ENCODE results near the gene AMIGO3. TPM values are rescaled to one million over a fixed set of nuclear protein-coding genes. Genes with fewer than 3 reads are reported as not detected.

The AMIGO3 gene
- polyA plus RNA-seq, 1 donor (not counting 4 experiments of a cell fraction or from before 2014, with no cell fraction given): 0.03 TPM

DNA sequence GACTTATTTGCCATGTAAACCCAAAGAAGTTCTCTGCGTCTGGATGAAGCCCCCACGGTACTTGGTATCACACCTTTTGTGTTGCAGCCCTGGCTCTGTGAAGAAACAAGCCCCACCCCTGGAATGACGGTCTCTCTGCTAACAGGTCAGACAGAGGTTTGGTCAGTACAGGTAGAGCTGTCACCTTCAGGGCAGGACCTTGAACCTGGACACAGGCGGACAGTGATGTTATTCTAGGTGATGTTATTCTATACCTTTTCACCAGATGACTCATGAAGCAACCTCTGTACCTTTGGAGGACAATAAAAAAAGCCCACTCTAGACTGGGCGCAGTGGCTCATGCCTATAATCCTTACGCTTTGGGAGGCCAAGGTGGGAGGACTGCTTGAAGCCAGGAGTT lies 15.3 kb upstream of the AMIGO3 start:
- Histone ChIP-seq H3K4me2 (ENCODE audit: control insufficient read depth, extremely low read depth, insufficient read depth, low read depth, low read length) (no peak overlapping the region), H3K9me3 (ENCODE audit: control insufficient read depth, low read depth, low read length) (no peaks in the 10 kb centered on the region), H2AFZ (ENCODE audit: control insufficient read depth, low read length) (no peak overlapping the region), H3K4me1 (ENCODE audit: control insufficient read depth, extremely low read depth, insufficient read depth, low read length) (no peaks in the 10 kb centered on the region), H3K9ac (ENCODE audit: control insufficient read depth, extremely low read depth, insufficient read depth, low read length) (no peak overlapping the region), H4K20me1 (ENCODE audit: control insufficient read depth, extremely low read depth, insufficient read depth, low read length) (no peaks in the 10 kb centered on the region), H3K9me1 (ENCODE audit: control insufficient read depth, extremely low read depth, insufficient read depth, low read length) (no peaks in the 10 kb centered on the region), H3K79me2 (ENCODE audit: control insufficient read depth, insufficient read depth, low read length) (no peaks in the 10 kb centered on the region), H3K4me3 (ENCODE audit: control insufficient read depth in 2 of 3, extremely low read depth in 1 of 3, insufficient read depth in 2 of 3, low read depth in 1 of 3, low read length in 3 of 3) (no peak overlapping the region), H3K36me3 (ENCODE audit: control insufficient read depth in 2 of 2, extremely low read depth in 1 of 2, insufficient read depth in 2 of 2, low read length in 2 of 2) (peaks cover 13 to 22% of the 10 kb centered on the region in 2 experiments), H3K27ac (ENCODE audit: control insufficient read depth, insufficient read depth, low read length) (no peak overlapping the region), H3K27me3 (ENCODE audit: control insufficient read depth, extremely low read depth, insufficient read depth, low read length) (no peaks in the 10 kb centered on the region)
- no peak for FAIRE-seq
- no peak for DNase-seq (ENCODE audit: low read depth, low spot score)
- TF ChIP-seq, protein P1, sequence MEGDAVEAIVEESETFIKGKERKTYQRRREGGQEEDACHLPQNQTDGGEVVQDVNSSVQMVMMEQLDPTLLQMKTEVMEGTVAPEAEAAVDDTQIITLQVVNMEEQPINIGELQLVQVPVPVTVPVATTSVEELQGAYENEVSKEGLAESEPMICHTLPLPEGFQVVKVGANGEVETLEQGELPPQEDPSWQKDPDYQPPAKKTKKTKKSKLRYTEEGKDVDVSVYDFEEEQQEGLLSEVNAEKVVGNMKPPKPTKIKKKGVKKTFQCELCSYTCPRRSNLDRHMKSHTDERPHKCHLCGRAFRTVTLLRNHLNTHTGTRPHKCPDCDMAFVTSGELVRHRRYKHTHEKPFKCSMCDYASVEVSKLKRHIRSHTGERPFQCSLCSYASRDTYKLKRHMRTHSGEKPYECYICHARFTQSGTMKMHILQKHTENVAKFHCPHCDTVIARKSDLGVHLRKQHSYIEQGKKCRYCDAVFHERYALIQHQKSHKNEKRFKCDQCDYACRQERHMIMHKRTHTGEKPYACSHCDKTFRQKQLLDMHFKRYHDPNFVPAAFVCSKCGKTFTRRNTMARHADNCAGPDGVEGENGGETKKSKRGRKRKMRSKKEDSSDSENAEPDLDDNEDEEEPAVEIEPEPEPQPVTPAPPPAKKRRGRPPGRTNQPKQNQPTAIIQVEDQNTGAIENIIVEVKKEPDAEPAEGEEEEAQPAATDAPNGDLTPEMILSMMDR (optimal IDR thresholded peaks at IDR 0.05 in 1 of 3, IDR thresholded peaks at IDR 0.05 in 1 of 3, conservative IDR thresholded peaks at IDR 0.05 in 1 of 3; ENCODE audit: extremely low read depth in 1 of 3, insufficient read depth in 2 of 3, low read length in 3 of 3): no peak
- TF ChIP-seq EZH2 (IDR thresholded peaks at IDR 0.05; ENCODE audit: low read length): no peak
- dilution Hi-C loops (cut with MboI; ENCODE audit: extremely low pct_ligation_motif_present, low sequenced_read_pairs): loop anchor here (25.0 kb wide), 1 partner anchor 128 kb away; the partner anchor contains the start of genes CAMKV and TRAIP

DNA sequence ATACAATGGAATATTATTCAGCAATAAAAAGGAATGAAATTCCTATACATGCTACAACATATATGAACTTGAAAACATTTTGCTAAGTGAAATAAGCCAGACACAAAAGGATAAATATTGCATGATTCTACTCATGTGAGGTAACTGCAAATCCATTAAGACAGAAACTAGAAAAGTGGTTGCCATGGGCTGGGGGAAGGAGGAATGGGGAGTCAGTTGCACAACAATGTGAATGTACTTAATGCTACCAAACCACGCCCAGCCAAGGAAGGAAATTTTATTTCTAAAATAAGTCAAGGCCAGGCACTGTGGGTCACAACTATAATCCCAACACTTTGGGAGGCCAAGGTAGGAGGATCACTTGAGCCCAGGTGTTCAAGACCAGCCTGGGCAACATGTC lies 14.1 kb upstream of the AMIGO3 start:
- no peaks in the 10 kb centered on the region for H3K4me1 ChIP-seq (ENCODE audit: control insufficient read depth, extremely low read depth, insufficient read depth, low read length)
- no peak overlapping the region for H3K9ac ChIP-seq (ENCODE audit: control insufficient read depth, extremely low read depth, insufficient read depth, low read length)
- H3K36me3 ChIP-seq (ENCODE audit: control insufficient read depth in 2 of 2, extremely low read depth in 1 of 2, insufficient read depth in 2 of 2, low read length in 2 of 2): peaks cover 12 to 22% of the 10 kb centered on the region in 2 experiments
- H3K4me3 ChIP-seq (ENCODE audit: control insufficient read depth in 2 of 3, extremely low read depth in 1 of 3, insufficient read depth in 2 of 3, low read depth in 1 of 3, low read length in 3 of 3): no peak overlapping the region
- no peaks in the 10 kb centered on the region for H3K79me2 ChIP-seq (ENCODE audit: control insufficient read depth, insufficient read depth, low read length)
- no peaks in the 10 kb centered on the region for H3K27me3 ChIP-seq (ENCODE audit: control insufficient read depth, extremely low read depth, insufficient read depth, low read length)
- FAIRE-seq: no peak
- H3K9me3 ChIP-seq (ENCODE audit: control insufficient read depth, low read depth, low read length): no peaks in the 10 kb centered on the region
- no peaks in the 10 kb centered on the region for H3K9me1 ChIP-seq (ENCODE audit: control insufficient read depth, extremely low read depth, insufficient read depth, low read length)
- TF ChIP-seq, protein P1 (optimal IDR thresholded peaks at IDR 0.05 in 1 of 3, IDR thresholded peaks at IDR 0.05 in 1 of 3, conservative IDR thresholded peaks at IDR 0.05 in 1 of 3; ENCODE audit: extremely low read depth in 1 of 3, insufficient read depth in 2 of 3, low read length in 3 of 3): no peak
- TF ChIP-seq EZH2 (IDR thresholded peaks at IDR 0.05; ENCODE audit: low read length): no peak
- H2AFZ ChIP-seq (ENCODE audit: control insufficient read depth, low read length): no peak overlapping the region
- no peak for DNase-seq (ENCODE audit: low read depth, low spot score)
- dilution Hi-C loops (cut with MboI; ENCODE audit: extremely low pct_ligation_motif_present, low sequenced_read_pairs): loop anchor here (25.0 kb wide), 1 partner anchor 129 kb away; the partner anchor contains the start of genes CAMKV and TRAIP
- H3K4me2 ChIP-seq (ENCODE audit: control insufficient read depth, extremely low read depth, insufficient read depth, low read depth, low read length): no peak overlapping the region
- no peak overlapping the region for H3K27ac ChIP-seq (ENCODE audit: control insufficient read depth, insufficient read depth, low read length)
- no peaks in the 10 kb centered on the region for H4K20me1 ChIP-seq (ENCODE audit: control insufficient read depth, extremely low read depth, insufficient read depth, low read length)
